Mammary epithelial cell (primary cell): Measurements from ENCODE around the gene GFPT1.

Source experiments
- CTCF ChIP-seq, 2 donors: IDR thresholded peaks in 1 of 2; conservative IDR thresholded peaks in 1 of 2; 2 replicates each; pipeline ENCODE4 v1.5.1; 2011 to 2012; ENCODE audit warnings: inconsistent platforms in 2 of 2, low read length in 2 of 2, mild to moderate bottlenecking in 2 of 2, control low read depth in 1 of 2, low read depth in 1 of 2; ENCODE audit not compliant: insufficient read depth in 1 of 2; ENCODE audit errors: extremely low read depth in 1 of 2
- EZH2 ChIP-seq: IDR thresholded peaks from 2 replicates; pipeline ENCODE4 v1.6.1; 2012; ENCODE audit warnings: low read length, inconsistent platforms, borderline replicate concordance

- TF ChIP-seq CTCF (conservative IDR thresholded peaks at IDR 0.05 in 1 of 2, IDR thresholded peaks at IDR 0.05 in 1 of 2; ENCODE audit: extremely low read depth in 1 of 2, insufficient read depth in 1 of 2, low read depth in 1 of 2, low read length in 2 of 2): no peak
- TF ChIP-seq EZH2: no peak
Measured at GRCh38 chr2:69397234-69397633, 10.2 kb upstream of the GFPT1 start.
